ENCODE measurements around the gene ARID2. TPM values are rescaled to one million over a fixed set of nuclear protein-coding genes. Genes with fewer than 3 reads are reported as not detected.
A peak's percentile ranks its signal among the peaks of the same experiment; 100 is the strongest.

Gene ARID2
- total RNA-seq, 1 experiment from 2014 or later, result 17.5 TPM

GRCh38 chr12:45725631-45726602, 3.6 kb upstream of the ARID2 start:
- CTCF ChIA-PET, result interaction anchor here (0.6 to 2.4 kb wide), 4 partner anchors 178 to 532 kb away, joined by 4 to 12 read pairs (median 7); no protein-coding TSS in a partner anchor
- peak; percentile 24 for DNase-seq
- Mint-ChIP-seq H3K36me3 (ENCODE audit: insufficient read depth, unreplicated experiment) (peaks cover 54% of the 10 kb centered on the region), H3K27ac (ENCODE audit: unreplicated experiment) (peak overlapping the region; percentile 89), H3K4me3 (ENCODE audit: low read depth, unreplicated experiment) (peak overlapping the region; percentile 97), H3K9me3 (ENCODE audit: low read depth, unreplicated experiment) (no peaks in the 10 kb centered on the region), H3K4me1 (ENCODE audit: low read depth, unreplicated experiment) (no peaks in the 10 kb centered on the region), H3K27me3 (ENCODE audit: unreplicated experiment) (no peaks in the 10 kb centered on the region)
- TSS peak; percentile 39 for BruUV-seq (replicated peaks)
- intact Hi-C loops (cut with micrococcal nuclease; ENCODE audit: unreplicated experiment), result loop anchor here (2.0 to 5.0 kb wide), 2 partner anchors 181 to 554 kb away; no protein-coding TSS in a partner anchor
- no peak for TF ChIP-seq CTCF (IDR thresholded peaks at IDR 0.05; ENCODE audit: unreplicated experiment)

GRCh38 chr12:45726603-45727300, 2.8 kb upstream of the ARID2 start:
- peaks cover 58% of the 10 kb centered on the region for H3K36me3 Mint-ChIP-seq (ENCODE audit: insufficient read depth, unreplicated experiment)
- peak overlapping the region; percentile 97 for H3K4me3 Mint-ChIP-seq (ENCODE audit: low read depth, unreplicated experiment)
- CTCF ChIA-PET, result interaction anchor here (2.4 kb wide), 1 partner anchor 183 kb away, joined by 12 read pairs; no protein-coding TSS in a partner anchor
- intact Hi-C loops (cut with micrococcal nuclease; ENCODE audit: unreplicated experiment), result loop anchor here (5.0 kb wide), 1 partner anchor 554 kb away; no protein-coding TSS in a partner anchor
- no peaks in the 10 kb centered on the region for H3K9me3 Mint-ChIP-seq (ENCODE audit: low read depth, unreplicated experiment)
- H3K27me3 Mint-ChIP-seq (ENCODE audit: unreplicated experiment), result no peaks in the 10 kb centered on the region
- H3K4me1 Mint-ChIP-seq (ENCODE audit: low read depth, unreplicated experiment), result no peaks in the 10 kb centered on the region
- no peak for TF ChIP-seq CTCF (IDR thresholded peaks at IDR 0.05; ENCODE audit: unreplicated experiment)
- no TSS peak for BruUV-seq (replicated peaks)
- DNase-seq, result peak; percentile 16
- peak overlapping the region; percentile 89 for H3K27ac Mint-ChIP-seq (ENCODE audit: unreplicated experiment)

- no peak for TF ChIP-seq CTCF (IDR thresholded peaks at IDR 0.05; ENCODE audit: unreplicated experiment)
- no peaks in the 10 kb centered on the region for H3K27me3 Mint-ChIP-seq (ENCODE audit: unreplicated experiment)
- no TSS peak for BruUV-seq (replicated peaks)
- H3K4me3 Mint-ChIP-seq (ENCODE audit: low read depth, unreplicated experiment), result peak overlapping the region; percentile 97
- intact Hi-C loops (cut with micrococcal nuclease; ENCODE audit: unreplicated experiment), result loop anchor here (5.0 kb wide), 1 partner anchor 555 kb away; no protein-coding TSS in a partner anchor
- peaks cover 64% of the 10 kb centered on the region for H3K36me3 Mint-ChIP-seq (ENCODE audit: insufficient read depth, unreplicated experiment)
- peak overlapping the region; percentile 89 for H3K27ac Mint-ChIP-seq (ENCODE audit: unreplicated experiment)
- DNase-seq, result peak; percentile 84
- CTCF ChIA-PET, result interaction anchor here (2.4 kb wide), 1 partner anchor 184 kb away, joined by 12 read pairs; no protein-coding TSS in a partner anchor
- no peaks in the 10 kb centered on the region for H3K9me3 Mint-ChIP-seq (ENCODE audit: low read depth, unreplicated experiment)
- no peaks in the 10 kb centered on the region for H3K4me1 Mint-ChIP-seq (ENCODE audit: low read depth, unreplicated experiment)
These were observed 2.1 kb upstream of the ARID2 start for GRCh38 chr12:45727301-45727979.
